ENCODE measurements around the gene MOGAT2.

Gene MOGAT2

GRCh38 chr11:75705541-75705940, 12.1 kb upstream of the MOGAT2 start:
- TF ChIP-seq CTCF (IDR thresholded peaks at IDR 0.05; ENCODE audit: low read depth, low read length) = no peak
- DNase-seq (ENCODE audit: extremely low read depth, low read depth) = no peak

- DNase-seq (ENCODE audit: extremely low read depth, low read depth) = peak; percentile 31
- peak; percentile 93 for TF ChIP-seq CTCF (IDR thresholded peaks at IDR 0.05; ENCODE audit: low read depth, low read length)
Observed at GRCh38 chr11:75706260-75706729, 11.3 kb upstream of the MOGAT2 start.

GRCh38 chr11:75714211-75714610, 3.4 kb upstream of the MOGAT2 start:
- no peak for DNase-seq (ENCODE audit: extremely low read depth, low read depth)
- no peak for TF ChIP-seq CTCF (IDR thresholded peaks at IDR 0.05; ENCODE audit: low read depth, low read length)

GRCh38 chr11:75715688-75716087, 1.9 kb upstream of the MOGAT2 start:
- TF ChIP-seq CTCF (IDR thresholded peaks at IDR 0.05; ENCODE audit: low read depth, low read length) = no peak
- no peak for DNase-seq (ENCODE audit: extremely low read depth, low read depth)

GRCh38 chr11:75716659-75717058, 979 bp upstream of the MOGAT2 start:
- TF ChIP-seq CTCF (IDR thresholded peaks at IDR 0.05; ENCODE audit: low read depth, low read length) = no peak
- no peak for DNase-seq (ENCODE audit: extremely low read depth, low read depth)

- TF ChIP-seq CTCF (IDR thresholded peaks at IDR 0.05; ENCODE audit: low read depth, low read length) = no peak
- DNase-seq (ENCODE audit: extremely low read depth, low read depth) = no peak
Observed at GRCh38 chr11:75718419-75719339, 1.0 kb downstream of the MOGAT2 start.
